MM.1S (cell line): ENCODE data around the gene FANCE.

Source experiments
- EZH2 ChIP-seq: fragments of 300-600 bp; sonication (generic); optimal IDR thresholded peaks from 2 replicates; pipeline ENCODE3; 2017; ENCODE audit warnings: low read depth, mild to moderate bottlenecking, antibody characterized with exemption, low read length, mixed read lengths
- TF ChIP-seq, protein P1 (sequence below): fragments of 300-600 bp; sonication (generic); IDR thresholded peaks from 2 replicates; pipeline ENCODE4 v1.5.1; 2016; ENCODE audit warnings: antibody characterized with exemption, low read length, mixed read lengths

DNA sequence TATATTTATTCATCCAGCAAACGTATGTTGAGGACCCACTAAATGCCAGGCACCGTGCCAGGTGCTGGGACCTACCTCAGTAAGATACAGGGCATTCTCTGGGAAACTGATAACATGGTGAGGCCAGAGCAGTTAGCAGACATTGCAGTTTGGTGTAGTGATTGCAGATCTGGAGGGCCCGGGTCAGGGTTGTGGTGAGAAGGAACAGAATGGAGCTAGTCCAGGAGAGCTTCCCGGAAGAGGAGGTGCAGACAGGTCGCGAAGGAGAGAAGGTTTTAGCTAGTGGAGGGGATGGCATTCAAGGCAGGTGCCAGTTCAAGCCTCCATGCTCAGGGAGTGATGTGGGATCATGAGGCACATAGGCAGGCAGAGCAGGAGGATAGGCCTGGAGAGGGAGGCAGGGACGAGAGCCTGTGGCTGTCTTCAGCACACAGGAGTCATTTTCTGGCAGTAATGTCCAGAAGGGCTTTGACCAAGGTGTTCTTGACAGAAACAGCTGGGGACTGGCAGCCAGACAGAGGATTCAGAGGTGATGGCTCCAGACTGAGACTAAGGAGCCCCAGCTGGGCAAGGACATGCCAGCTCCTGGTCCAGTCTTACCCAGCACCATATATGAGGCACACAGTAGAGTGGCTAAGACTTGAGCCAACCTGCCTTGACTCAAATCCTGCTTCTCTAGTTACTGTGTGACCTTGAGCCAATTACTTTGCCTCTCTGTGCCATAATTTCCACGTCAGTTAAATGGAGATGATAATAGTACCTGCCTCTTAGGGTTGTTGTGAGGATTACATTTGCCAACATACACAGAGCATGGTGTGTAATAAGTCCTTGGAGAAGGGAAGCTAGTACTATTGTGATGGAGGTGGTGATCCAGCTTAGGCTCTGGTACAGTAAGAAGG is 48.3 kb upstream of the FANCE start:
- TF ChIP-seq, protein P1, sequence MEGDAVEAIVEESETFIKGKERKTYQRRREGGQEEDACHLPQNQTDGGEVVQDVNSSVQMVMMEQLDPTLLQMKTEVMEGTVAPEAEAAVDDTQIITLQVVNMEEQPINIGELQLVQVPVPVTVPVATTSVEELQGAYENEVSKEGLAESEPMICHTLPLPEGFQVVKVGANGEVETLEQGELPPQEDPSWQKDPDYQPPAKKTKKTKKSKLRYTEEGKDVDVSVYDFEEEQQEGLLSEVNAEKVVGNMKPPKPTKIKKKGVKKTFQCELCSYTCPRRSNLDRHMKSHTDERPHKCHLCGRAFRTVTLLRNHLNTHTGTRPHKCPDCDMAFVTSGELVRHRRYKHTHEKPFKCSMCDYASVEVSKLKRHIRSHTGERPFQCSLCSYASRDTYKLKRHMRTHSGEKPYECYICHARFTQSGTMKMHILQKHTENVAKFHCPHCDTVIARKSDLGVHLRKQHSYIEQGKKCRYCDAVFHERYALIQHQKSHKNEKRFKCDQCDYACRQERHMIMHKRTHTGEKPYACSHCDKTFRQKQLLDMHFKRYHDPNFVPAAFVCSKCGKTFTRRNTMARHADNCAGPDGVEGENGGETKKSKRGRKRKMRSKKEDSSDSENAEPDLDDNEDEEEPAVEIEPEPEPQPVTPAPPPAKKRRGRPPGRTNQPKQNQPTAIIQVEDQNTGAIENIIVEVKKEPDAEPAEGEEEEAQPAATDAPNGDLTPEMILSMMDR = no peak
- TF ChIP-seq EZH2 = no peak
